ENCODE measurements around the gene PARD3B.

- TF ChIP-seq POLR2A (IDR thresholded peaks at IDR 0.05; ENCODE audit: low read depth, low read length) (no peak), POU2F2 (IDR thresholded peaks at IDR 0.05; ENCODE audit: low read depth, low read length) (no peak), POLR2AphosphoS5 (IDR thresholded peaks at IDR 0.05; ENCODE audit: low read depth, low read length) (no peak), TAF1 (IDR thresholded peaks at IDR 0.05; ENCODE audit: low read depth, low read length) (no peak), PAX5 (IDR thresholded peaks at IDR 0.05; ENCODE audit: insufficient read depth, low read length, severe bottlenecking) (no peak)
Measured at GRCh38 chr2:205428811-205429210, 883.5 kb downstream of the PARD3B start.

Measured in GM12891 (cell line).